ENCODE results near the gene CD164.

The CD164 gene

GRCh38 chr6:109381747-109382575 is at the start of gene CD164:
CD164 (minus strand) TSS chr6:109382467; CDS start chr6:109382378, 89 bp downstream.
- peak; percentile 94 for DNase-seq

DNA sequence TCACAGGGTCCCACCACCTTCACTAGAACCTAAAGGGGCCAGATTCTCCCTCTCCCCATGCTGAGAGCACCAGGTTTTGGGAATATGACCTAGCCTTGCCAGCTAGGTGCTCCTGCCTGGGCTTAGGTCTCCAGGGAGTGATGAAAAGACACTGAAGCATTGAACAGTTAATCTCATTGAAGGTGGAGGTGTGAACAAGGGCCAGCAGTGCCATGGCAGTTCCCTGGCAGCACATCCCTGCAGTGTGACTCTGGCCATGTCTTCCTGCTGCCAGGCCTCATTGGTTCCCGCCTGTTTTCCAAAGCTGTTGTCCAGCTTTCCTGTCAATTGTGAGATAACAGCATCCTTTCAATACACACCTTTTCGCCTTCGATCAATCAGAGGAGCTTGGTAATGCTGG is 47.2 kb upstream of the CD164 start:
- DNase-seq: no peak

DNA sequence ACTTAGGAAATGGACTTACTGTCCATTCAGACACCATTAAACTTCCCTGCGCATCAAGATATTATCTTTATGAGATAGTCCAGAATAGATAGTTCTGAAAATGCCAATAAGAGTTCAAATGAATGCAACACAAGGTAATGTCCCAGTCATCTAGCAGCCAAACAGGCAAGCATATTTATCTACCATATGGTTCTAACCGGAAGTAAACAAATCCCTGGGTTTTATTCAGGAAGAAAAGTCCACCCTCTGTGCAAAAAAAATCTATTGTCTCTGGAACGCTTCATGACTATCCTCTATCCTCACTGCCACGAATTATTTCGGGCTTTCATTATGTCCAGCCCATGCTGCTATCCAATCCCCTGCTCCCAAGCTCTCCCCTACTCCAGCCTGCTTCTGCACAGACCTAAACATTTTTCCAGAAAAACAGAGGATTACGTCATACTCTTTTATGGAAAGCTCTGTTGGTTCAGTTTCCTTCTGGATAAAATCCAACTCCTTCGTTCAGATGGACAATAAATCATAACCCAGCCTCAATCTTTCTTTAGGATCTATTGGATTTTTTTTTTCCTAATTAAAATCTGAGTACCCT is 46.7 kb upstream of the CD164 start:
- DNase-seq: peak; percentile 71

DNA sequence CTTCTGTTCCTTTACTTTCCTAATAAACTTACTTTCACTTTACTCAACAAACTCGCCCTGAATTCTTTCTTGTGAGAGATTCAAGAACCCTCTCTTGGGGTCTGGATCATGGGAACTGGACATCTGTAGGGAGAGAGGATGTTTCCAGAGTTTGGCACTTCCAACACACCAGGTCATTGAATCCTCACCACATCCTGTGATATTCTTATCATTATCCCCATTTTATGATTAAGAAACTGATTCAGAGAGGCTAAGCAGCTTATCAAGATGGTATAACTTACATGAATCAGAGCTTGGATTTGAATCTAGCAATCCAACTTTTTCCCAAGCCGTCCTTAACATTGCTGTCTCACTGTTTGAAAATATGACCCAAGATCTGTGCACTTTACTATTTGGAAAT is 42.7 kb upstream of the CD164 start:
- no peak for DNase-seq

DNA sequence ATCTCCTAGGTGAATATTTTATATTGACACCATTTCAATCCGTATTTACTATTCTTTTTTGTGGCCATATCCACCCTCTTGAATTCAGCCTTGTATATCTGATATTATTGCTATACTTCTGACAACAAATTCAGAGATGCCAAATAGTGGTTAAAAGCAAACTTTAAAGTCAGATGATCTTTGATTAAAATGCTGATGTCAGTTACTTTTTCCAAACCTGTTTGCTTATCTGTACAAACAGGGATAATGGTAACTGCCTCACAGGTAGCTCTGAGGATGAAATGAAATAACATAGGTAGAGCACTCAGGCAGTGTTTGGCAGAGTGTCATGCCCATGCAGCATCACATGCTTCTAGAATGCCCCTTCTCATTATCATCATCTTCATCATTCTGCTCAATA is 38.9 kb upstream of the CD164 start:
- DNase-seq: no peak

GRCh38 chr6:109420751-109421150 is 38.5 kb upstream of the CD164 start:
- DNase-seq: no peak

DNA sequence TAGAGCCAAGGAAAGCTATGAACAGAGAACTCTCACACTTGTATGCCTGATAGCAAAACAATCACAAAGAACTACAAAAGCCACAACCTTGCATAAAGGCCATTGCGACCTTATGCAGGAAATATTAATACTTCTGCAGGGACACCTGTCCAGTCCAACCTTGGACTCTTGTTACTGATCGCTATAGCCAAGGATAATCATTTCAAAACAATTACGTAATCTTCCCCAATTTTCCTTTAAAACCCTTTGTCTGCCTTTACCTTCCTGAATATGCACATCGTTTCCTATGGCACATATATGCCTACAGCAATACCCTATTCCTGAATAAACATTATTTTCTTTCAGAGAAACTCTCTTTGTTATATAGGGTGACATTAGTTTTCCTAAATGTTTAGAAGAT is 35.4 kb upstream of the CD164 start:
- no peak for DNase-seq

DNA sequence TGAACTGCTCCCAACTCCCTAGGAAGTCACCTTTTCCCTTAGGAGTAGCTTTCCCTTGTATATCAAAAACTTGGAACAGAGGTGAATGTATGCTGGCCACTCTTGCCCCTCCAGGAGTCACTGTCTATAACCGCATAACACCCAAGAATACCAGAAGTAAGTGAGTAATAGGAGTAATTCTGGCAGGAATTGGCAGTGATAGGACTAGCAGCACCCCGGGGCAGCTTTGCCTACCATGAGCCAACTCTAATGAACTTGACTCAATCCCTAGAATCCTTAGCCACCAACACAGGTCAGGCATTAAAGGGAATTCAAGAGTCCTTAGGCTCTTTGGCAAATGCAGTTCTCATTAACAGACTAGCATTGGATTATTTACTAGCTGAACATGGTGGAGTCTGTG is 28.8 kb upstream of the CD164 start:
- no peak for DNase-seq

DNA sequence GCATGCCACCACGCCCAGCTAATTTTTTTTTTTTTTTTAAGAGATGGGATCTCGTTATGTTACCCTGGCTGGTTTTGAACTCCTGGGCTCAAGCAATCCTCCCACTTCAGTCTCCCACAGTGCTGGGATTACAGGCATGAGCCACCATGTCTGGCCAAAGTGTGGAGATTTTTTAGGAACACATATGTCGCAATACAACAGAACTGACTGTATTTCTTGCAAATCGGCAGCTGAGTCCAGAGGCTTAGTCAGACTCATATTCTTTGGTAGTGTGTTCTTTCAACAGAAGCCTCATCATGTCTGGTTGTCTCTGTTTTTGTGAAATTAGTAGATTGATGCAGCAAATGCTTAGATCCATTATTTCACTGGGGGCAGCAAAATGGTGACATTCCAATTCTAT is 23.9 kb upstream of the CD164 start:
- peak; percentile 48 for DNase-seq

- no peak for DNase-seq
Measured at GRCh38 chr6:109397020-109397419, 14.8 kb upstream of the CD164 start.

DNA sequence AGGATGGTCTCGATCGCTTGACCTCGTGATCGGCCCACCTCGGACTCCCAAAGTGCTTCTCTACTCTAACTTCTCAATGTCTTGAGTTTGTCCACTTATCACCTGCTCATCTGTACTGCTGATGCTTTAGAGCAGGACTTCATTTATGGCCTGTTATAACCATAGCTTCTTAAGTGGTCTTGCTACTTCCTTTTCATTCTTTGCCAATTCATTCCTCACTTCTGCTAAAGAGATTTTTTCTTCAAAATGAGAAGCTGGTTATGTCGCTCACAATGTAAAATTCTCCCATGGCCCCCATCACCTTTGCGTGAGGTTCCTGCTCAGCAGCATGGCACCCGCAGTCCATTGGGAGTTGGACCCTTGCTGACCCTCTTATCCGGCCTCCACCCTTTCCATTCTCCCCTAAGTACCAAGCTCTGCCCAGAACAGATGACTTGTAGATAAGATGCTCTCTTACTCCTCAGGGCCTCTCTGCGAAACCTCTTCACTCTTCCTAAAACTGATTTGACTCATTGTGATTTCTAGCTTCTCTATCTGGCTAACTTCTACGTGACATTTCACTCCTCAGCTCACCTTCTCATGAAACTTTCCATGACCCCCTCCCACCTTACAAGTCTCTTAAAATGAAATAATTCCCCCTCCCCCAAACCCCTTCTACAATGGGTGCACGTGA is 13.9 kb upstream of the CD164 start:
- DNase-seq: no peak

- no peak for DNase-seq
Measured at GRCh38 chr6:109393886-109394281, 11.6 kb upstream of the CD164 start.

DNA sequence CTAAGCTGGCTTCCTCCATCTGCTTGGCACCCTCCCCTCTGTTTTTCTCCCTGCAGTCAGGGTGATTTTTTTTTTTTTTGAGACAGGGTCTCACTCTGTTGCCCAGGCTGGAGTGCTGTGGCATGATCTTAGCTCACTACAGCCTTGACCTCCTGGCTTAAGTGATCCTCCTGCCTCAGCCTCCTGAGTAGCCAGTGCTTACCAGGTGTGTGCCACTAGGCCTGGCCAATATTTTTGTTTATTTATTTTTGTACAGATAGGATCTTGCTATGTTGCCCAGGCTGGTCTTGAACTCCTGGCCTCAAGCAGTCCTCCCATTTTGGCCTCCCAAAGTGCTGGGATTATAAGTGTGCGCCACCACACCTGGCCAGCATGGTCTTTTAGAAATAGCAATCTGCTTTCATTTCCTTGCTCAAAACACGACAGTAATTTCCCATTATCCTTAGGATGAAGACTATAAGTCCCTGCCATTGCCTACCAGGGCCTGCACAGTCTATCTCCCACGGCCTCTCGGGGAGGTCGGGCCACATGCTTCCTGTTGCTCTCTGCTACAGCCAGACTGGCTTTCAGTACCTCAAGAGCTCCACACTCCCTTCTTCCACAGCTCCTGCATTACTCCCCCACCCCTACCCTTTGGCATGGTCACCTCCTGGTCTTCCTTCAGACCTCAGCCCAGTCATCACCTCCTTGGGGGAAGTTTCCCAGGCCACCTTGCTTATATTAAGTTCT is 11.1 kb upstream of the CD164 start:
- no peak for DNase-seq

DNA sequence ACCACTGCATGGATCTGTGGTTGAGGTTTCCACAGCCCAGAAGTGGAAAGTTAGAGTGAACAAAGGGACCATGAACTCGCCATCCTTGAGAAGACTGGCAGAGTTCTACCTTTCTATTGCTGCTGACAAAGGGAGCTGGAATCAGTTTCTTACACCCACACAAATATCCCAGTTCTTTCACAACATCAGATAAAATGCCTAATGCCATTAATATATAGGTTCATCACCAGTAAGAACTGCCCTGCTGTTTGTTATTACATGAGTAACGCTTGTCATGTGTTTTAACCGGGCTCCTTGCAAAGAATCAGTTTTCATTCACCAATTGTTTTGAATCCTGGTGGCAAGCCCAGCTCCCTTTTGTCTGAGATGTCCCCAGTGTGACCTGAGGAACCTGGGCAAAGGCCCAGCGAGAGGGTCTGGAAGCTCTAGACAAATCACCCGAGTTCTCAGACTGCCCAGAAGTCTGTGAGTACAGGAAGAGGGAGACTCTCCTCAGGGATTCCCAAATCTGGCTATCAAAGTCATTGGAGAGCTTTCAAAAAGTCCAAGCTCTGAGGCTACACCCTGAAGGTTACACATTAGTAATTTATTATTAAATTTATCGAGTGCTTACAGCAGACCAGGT is 7.5 kb upstream of the CD164 start:
- no peak for DNase-seq

GRCh38 chr6:109388265-109388664 is 6.0 kb upstream of the CD164 start:
- no peak for DNase-seq

DNA sequence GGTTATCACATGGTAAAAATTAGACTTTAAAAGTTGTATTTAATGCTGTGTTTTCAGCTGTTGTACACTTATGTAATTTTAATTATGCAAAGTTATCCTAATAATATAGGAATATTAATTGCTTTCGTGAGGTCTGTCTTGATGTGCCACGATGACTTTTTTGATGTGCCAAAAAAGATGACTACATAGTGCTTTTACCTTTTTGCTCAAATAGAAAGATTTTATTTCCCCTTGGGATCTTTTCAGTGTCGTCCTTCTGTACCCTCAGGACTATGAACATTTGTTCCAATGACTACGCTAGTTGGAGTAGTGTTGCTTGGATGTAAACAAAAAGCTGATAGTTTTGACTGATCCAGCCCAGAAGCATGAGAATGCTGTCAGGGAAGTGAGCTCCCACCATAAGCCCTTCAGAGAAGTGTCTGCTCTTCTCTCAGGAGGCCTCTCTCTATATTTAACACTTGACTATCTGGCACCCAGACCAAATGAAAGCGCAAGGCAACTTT is 1.2 kb upstream of the CD164 start:
- no peak for DNase-seq

DNA sequence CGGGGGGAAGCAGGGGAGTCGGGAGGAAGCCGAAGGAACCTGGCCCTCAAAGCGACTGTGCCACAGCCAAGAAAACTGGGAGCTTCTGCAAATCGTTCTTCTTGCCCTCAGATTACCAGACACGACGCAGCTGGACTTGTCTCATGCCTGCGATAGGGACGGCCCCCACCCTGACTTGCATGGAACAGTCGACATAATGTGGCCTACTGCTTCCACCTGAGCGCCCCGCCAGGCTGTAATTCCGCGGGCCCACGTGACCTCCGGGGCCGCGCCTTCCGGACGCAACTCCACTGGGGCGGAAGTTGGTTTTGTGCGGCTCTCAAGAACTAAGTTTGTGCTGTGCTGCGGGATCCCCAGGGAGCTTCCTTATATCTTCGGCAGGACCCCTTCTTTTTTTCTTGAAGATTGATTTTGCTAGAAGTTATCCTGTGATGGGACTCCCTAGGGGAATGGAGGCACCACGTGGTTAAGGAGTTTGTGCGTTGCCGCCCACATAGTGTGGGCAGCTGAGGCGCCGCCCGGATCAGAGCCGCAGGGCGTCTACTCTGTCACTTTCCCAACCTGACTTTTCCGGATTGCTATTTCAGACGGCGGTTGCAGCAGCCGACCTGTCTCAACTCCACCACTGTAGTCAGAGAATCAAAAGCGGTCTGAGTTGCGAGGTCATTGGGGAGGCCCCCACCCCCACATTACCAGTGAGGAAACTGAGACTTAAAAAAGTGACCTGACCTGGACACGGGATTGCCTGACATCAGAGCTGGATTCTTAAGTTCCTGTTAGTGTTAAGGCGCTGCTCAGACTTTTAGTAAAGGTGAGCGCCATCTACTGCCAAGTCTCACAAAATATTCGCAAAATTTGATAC is 540 bp upstream of the CD164 start:
- DNase-seq: peak; percentile 92

GRCh38 chr6:109381061-109381746 is 1.1 kb downstream of the CD164 start:
- no peak for DNase-seq

- DNase-seq: peak; percentile 7
Measured at GRCh38 chr6:109379711-109380110, 2.6 kb downstream of the CD164 start.

DNA sequence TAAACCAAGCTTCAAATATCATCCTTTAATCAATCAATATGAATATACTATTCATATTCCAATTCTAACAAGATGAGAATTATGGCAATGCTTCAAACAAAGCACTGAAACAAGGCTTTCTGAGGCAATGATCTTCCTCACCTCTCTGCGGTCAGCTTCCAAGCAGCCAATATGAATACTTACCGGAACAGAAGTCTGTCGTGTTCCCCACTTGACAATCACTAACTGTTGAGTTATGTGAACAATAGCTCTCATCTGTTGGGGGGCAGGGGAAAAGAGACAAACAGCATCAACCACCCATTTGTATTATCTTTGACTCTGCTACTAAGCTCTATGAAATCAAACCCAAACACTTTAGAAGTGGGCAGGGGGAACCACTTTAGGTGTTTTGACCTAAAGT is 4.5 kb downstream of the CD164 start:
- no peak for DNase-seq

DNA sequence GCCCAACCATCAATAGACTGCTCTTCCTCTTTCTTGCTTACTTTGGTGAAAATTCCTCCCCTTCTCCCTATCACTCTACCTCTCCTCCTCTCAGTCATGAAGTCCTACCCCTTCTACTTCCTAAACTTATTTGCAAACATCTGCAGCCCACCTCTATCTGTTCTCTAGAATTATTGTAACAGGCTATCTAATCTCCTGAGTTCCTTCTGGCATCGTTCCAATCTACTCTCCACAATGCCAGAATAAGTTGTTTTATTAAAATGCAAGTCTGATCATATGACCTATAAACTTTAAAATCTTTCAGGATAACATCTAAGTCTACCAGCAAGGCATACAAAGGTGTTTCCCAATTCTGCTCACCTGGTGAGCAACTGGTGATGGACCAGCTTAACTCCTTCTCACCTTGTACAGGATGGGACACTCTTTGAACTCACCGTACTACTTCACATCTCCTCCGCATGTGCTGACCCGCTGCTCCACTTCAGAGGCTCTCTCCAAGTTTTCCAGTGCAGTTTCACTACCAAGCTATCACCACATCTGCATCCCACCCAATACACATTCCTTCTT is 7.9 kb downstream of the CD164 start:
- no peak for DNase-seq
